Measurements from ENCODE around the gene PLCB1. TPM values are rescaled to one million over a fixed set of nuclear protein-coding genes. Genes with fewer than 3 reads are reported as not detected.

Gene PLCB1
- total and polyA plus RNA-seq, 2 of the 4 experiments (the other 2 are of a cell fraction): 5.6 to 16.1 TPM

- Histone ChIP-seq H3K9ac (ENCODE audit: low read depth, low read length) (no peak overlapping the region), H3K27ac (ENCODE audit: insufficient read depth, low read length) (no peak overlapping the region), H3K18ac (ENCODE audit: low read depth, low read length) (no peak overlapping the region), H4K5ac (ENCODE audit: low read depth, low read length) (no peak overlapping the region), H3K56ac (ENCODE audit: extremely low read depth, insufficient read depth, low read length) (no peak overlapping the region), H3K36me3 (ENCODE audit: control insufficient read depth, insufficient read depth, low read length) (no peaks in the 10 kb centered on the region), H4K91ac (ENCODE audit: insufficient read depth, low read depth, low read length) (no peak overlapping the region), H2BK20ac (ENCODE audit: low read depth, low read length) (no peak overlapping the region), H3K4me3 (ENCODE audit: insufficient read depth, low read depth, low read length) (no peak overlapping the region), H3K23ac (ENCODE audit: low read depth, low read length) (no peak overlapping the region), H2AK9ac (replicated peaks; ENCODE audit: low read depth, low read length, poor library complexity) (no peak overlapping the region), H3K27me3 (ENCODE audit: control insufficient read depth, insufficient read depth, low read length) (no peaks in the 10 kb centered on the region), H3K4me2 (ENCODE audit: low read depth, low read length) (no peak overlapping the region), H3K14ac (replicated peaks; ENCODE audit: low read depth, low read length) (no peak overlapping the region), H3K9me1 (ENCODE audit: insufficient read depth, low read length) (no peaks in the 10 kb centered on the region), H3K79me1 (ENCODE audit: low read depth in 1 of 2, low read length in 2 of 2) (no peaks in the 10 kb centered on the region), H4K8ac (ENCODE audit: low read depth in 2 of 2, low read length in 2 of 2) (no peak overlapping the region), H2AK5ac (ENCODE audit: low read depth, low read length) (no peak overlapping the region), H3K4me1 (ENCODE audit: control insufficient read depth, insufficient read depth, low read length) (no peaks in the 10 kb centered on the region), H2BK120ac (ENCODE audit: low read depth, low read length) (no peak overlapping the region), H3K4ac (ENCODE audit: low read depth, low read length) (no peak overlapping the region), H2AFZ (replicated peaks; ENCODE audit: low read length, poor library complexity) (no peak overlapping the region), H3K9me3 (ENCODE audit: control insufficient read depth, insufficient read depth, low read length) (no peaks in the 10 kb centered on the region), H2BK15ac (ENCODE audit: low read depth, low read length) (no peak overlapping the region), H4K20me1 (ENCODE audit: insufficient read depth, low read length) (no peaks in the 10 kb centered on the region), H2BK5ac (ENCODE audit: low read depth, low read length, poor library complexity, severe bottlenecking) (no peak overlapping the region)
- DNase-seq: no peak
- intact Hi-C loops (cut with micrococcal nuclease) (no loop called here), dilution Hi-C loops (cut with HindIII; ENCODE audit: low sequenced_read_pairs, unreplicated experiment) (no loop called here), in situ Hi-C loops (cut with MboI; ENCODE audit: low sequenced_read_pairs) (no loop called here)
- POLR2A ChIA-PET (ENCODE audit: unreplicated experiment): no interaction called here
- ATAC-seq (ENCODE audit: low read depth): no peak
- no CpG with 5 or more reads among the region's 3 CpGs for WGBS, 2 experiments (ENCODE audit: extremely low coverage in 2 of 2, insufficient read length in 1 of 2)
- TF ChIP-seq BHLHE40 (IDR thresholded peaks at IDR 0.05; ENCODE audit: low read depth, low read length) (no peak), RCOR1 (IDR thresholded peaks at IDR 0.05; ENCODE audit: insufficient replicate concordance, low read length) (no peak), CHD1 (IDR thresholded peaks at IDR 0.05; ENCODE audit: low read depth, low read length) (no peak), POLR2A (IDR thresholded peaks at IDR 0.05; ENCODE audit: low read depth, low read length) (no peak), MAFK (IDR thresholded peaks at IDR 0.05; ENCODE audit: low read depth, low read length) (peak; percentile 95), SMC3 (IDR thresholded peaks at IDR 0.05; ENCODE audit: low read depth, low read length) (no peak), ELK1 (IDR thresholded peaks at IDR 0.05; ENCODE audit: borderline replicate concordance, low read depth, low read length) (no peak)
- TF ChIP-seq, protein P1, sequence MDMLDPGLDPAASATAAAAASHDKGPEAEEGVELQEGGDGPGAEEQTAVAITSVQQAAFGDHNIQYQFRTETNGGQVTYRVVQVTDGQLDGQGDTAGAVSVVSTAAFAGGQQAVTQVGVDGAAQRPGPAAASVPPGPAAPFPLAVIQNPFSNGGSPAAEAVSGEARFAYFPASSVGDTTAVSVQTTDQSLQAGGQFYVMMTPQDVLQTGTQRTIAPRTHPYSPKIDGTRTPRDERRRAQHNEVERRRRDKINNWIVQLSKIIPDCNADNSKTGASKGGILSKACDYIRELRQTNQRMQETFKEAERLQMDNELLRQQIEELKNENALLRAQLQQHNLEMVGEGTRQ (IDR thresholded peaks at IDR 0.05; ENCODE audit: low read depth, low read length): no peak
- CTCF ChIA-PET: no interaction called here
- BruUV-seq (replicated peaks): no TSS peak
These were observed 375.2 kb downstream of the PLCB1 start for GRCh38 chr20:8507231-8507630.
